NT2/D1 (cell line): Measurements from ENCODE around the gene MYBPH.

Source experiments
- DNase-seq: peaks from one replicate; pipeline ENCODE4 v3.0.0-alpha.2; 2011; ENCODE audit warnings: low read depth, low spot score
- H3K27me3 ChIP-seq: 2 replicates; pipeline ENCODE4 v1.6.0; 2011; ENCODE audit warnings: mild to moderate bottlenecking; ENCODE audit not compliant: insufficient read length, insufficient read depth
- H3K36me3 ChIP-seq: 2 replicates; pipeline ENCODE4 v1.6.1; 2011; ENCODE audit warnings: mild to moderate bottlenecking, low read length, mixed read lengths; ENCODE audit not compliant: insufficient read depth, insufficient read length
- H3K4me1 ChIP-seq: 2 replicates; pipeline ENCODE4 v1.5.1; 2011; ENCODE audit not compliant: insufficient read depth, insufficient read length
- H3K4me3 ChIP-seq: 2 replicates; pipeline ENCODE4 v1.5.1; 2011; ENCODE audit warnings: low read depth; ENCODE audit not compliant: insufficient read length
- H3K9ac ChIP-seq: 2 replicates; pipeline ENCODE4 v1.6.0; 2011; ENCODE audit warnings: low read depth; ENCODE audit not compliant: insufficient read length
- H3K9me3 ChIP-seq: 2 replicates; pipeline ENCODE4 v1.5.1; 2011; ENCODE audit warnings: mild to moderate bottlenecking, low read length; ENCODE audit not compliant: insufficient read depth
- SUZ12 ChIP-seq: IDR thresholded peaks from 2 replicates; pipeline ENCODE4 v1.6.1; 2011; ENCODE audit not compliant: insufficient read length, insufficient read depth; ENCODE audit errors: extremely low read depth
- YY1 ChIP-seq: IDR thresholded peaks from 2 replicates; pipeline ENCODE4 v1.6.1; 2011; ENCODE audit not compliant: insufficient read length, insufficient read depth
- ZNF274 ChIP-seq: IDR thresholded peaks from 2 replicates; pipeline ENCODE4 v1.6.1; 2011; ENCODE audit warnings: mild to moderate bottlenecking, low read depth, low read length

Gene MYBPH

GRCh38 chr1:203143641-203144040 is 32.0 kb downstream of the MYBPH start:
- H3K27me3 ChIP-seq: no peaks in the 10 kb centered on the region
- no peak for DNase-seq
- TF ChIP-seq YY1 (no peak), SUZ12 (no peak), ZNF274 (no peak)
- H3K9ac ChIP-seq: no peak overlapping the region
- H3K9me3 ChIP-seq: peaks cover 9% of the 10 kb centered on the region; the same call in 1 of the 2 replicates
- no peak overlapping the region for H3K4me3 ChIP-seq
- H3K4me1 ChIP-seq: peaks cover 45% of the 10 kb centered on the region
- H3K36me3 ChIP-seq: peaks cover 13% of the 10 kb centered on the region

DNA sequence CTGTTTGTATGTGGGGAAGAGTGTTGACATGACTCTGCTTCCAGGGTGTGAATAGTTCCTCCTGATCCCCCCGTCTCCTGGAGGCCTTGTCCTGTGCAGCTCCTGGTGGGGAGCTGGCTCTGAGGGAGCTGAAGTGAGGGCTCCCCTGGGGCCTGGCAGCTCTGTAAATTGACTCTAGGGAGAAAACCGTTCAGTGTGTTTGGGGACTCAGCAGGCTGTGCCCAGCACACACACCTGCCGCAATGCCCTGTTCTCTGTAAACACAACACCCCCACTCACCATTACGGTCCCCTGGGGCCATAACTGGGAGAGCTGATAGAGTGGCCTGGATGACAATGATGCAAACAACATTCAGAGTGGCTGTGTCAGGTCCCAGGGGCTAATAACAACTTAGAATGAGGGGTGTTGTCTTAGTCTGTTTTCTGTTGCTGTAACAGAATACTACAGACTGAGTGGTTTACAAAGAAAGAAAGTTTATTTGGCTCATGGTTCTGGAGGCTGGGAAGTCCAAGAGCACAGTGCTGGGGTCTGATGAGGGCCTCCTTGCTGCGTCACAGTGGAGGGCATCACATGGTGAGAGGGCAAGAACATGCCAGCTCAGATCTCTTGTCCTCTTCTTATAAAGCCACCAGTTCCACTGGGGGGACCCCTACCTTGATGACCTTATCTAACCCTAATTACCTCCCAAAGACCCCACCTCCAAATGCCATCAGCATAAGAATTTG is 32.8 kb downstream of the MYBPH start:
- no peak overlapping the region for H3K4me3 ChIP-seq
- peaks cover 13% of the 10 kb centered on the region for H3K36me3 ChIP-seq
- no peaks in the 10 kb centered on the region for H3K27me3 ChIP-seq
- H3K9me3 ChIP-seq: peaks cover 9% of the 10 kb centered on the region; the same call in 1 of the 2 replicates
- TF ChIP-seq ZNF274 (no peak), SUZ12 (no peak), YY1 (no peak)
- no peak overlapping the region for H3K9ac ChIP-seq
- DNase-seq: no peak
- peaks cover 38% of the 10 kb centered on the region for H3K4me1 ChIP-seq

DNA sequence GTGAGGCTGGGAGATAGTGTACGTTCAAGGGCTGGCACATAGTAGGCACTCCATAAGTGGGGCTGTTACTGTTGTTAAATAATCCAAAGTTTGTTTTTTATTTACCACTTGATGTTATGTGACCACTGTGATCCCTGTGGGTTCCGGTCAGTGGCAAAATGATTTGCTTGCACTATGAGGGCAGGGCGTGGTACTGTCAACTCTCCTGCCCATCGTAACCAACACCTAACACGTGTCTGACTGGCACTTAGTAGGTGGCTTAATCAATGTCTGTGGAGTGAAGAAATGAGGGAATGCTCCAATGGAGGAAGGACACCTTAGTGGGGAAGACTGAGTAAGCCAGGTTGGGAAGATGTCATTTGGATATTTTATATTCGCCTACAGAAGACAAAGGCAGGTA is 33.5 kb downstream of the MYBPH start:
- no peak for DNase-seq
- TF ChIP-seq SUZ12: no peak
- TF ChIP-seq ZNF274: no peak
- no peak for TF ChIP-seq YY1
- Histone ChIP-seq H3K27me3 (no peaks in the 10 kb centered on the region), H3K9me3 (peaks cover 9% of the 10 kb centered on the region; the same call in 1 of the 2 replicates), H3K4me3 (no peak overlapping the region), H3K36me3 (peaks cover 13% of the 10 kb centered on the region), H3K9ac (no peak overlapping the region), H3K4me1 (peaks cover 38% of the 10 kb centered on the region)

- no peak for DNase-seq
- no peak overlapping the region for H3K4me3 ChIP-seq
- peaks cover 13% of the 10 kb centered on the region for H3K36me3 ChIP-seq
- TF ChIP-seq ZNF274 (no peak), SUZ12 (no peak), YY1 (no peak)
- no peaks in the 10 kb centered on the region for H3K27me3 ChIP-seq
- H3K9ac ChIP-seq: no peak overlapping the region
- peaks cover 37% of the 10 kb centered on the region for H3K4me1 ChIP-seq
- peaks cover 9% of the 10 kb centered on the region; the same call in 1 of the 2 replicates for H3K9me3 ChIP-seq
Observed at GRCh38 chr1:203140743-203141520, 34.7 kb downstream of the MYBPH start.

DNA sequence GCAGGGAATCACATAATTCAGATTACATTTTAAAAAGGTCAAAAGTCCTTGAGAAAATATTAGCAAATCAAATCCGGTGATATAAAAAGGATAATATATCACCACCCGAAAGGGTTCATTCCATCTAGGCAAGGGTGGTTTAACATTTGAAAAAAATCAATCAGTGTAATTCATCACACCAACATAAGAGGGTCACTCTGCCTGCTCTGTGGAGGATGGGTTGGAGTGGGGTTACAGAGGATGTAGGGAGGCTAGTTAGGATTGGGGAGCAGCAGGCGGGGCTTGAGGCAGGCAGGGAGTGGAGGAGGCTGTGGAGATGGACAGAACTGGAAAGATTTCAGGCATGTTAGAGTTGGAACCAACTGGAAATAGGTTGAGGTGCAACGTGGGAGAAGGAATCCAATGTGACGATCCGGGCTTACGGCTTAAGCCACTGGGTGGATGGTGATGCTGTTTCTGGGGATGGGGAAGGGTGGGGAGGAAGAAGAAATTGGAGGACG is 35.6 kb downstream of the MYBPH start:
- Histone ChIP-seq H3K4me3 (no peak overlapping the region), H3K4me1 (peaks cover 31% of the 10 kb centered on the region), H3K27me3 (no peaks in the 10 kb centered on the region), H3K9ac (no peak overlapping the region), H3K36me3 (peaks cover 15% of the 10 kb centered on the region), H3K9me3 (peaks cover 9% of the 10 kb centered on the region; the same call in 1 of the 2 replicates)
- no peak for DNase-seq
- TF ChIP-seq SUZ12: no peak
- TF ChIP-seq ZNF274: no peak
- no peak for TF ChIP-seq YY1

GRCh38 chr1:203138066-203138465 is 37.6 kb downstream of the MYBPH start:
- H3K4me1 ChIP-seq: peaks cover 32% of the 10 kb centered on the region

GRCh38 chr1:203137324-203137723 is 38.3 kb downstream of the MYBPH start:
- DNase-seq: no peak
- no peaks in the 10 kb centered on the region for H3K27me3 ChIP-seq
- TF ChIP-seq YY1 (no peak), SUZ12 (no peak), ZNF274 (no peak)

More at GRCh38 chr1:203138066-203138465, 37.6 kb downstream of the MYBPH start:
- H3K9ac ChIP-seq: no peak overlapping the region
- no peaks in the 10 kb centered on the region for H3K27me3 ChIP-seq
- H3K4me3 ChIP-seq: no peak overlapping the region
- H3K9me3 ChIP-seq: peaks cover 2% of the 10 kb centered on the region; the same call in 1 of the 2 replicates
- TF ChIP-seq YY1 (no peak), SUZ12 (no peak), ZNF274 (no peak)
- DNase-seq: no peak
- H3K36me3 ChIP-seq: peaks cover 14% of the 10 kb centered on the region

More at GRCh38 chr1:203137324-203137723, 38.3 kb downstream of the MYBPH start:
- peaks cover 14% of the 10 kb centered on the region for H3K36me3 ChIP-seq
- H3K9me3 ChIP-seq: no peaks in the 10 kb centered on the region
- peaks cover 32% of the 10 kb centered on the region for H3K4me1 ChIP-seq
- H3K4me3 ChIP-seq: no peak overlapping the region
- no peak overlapping the region for H3K9ac ChIP-seq
